HCT116 (cell line): ENCODE measurements around the gene SEMA5A. TPM values are rescaled to one million over a fixed set of nuclear protein-coding genes. Genes with fewer than 3 reads are reported as not detected.

ENCODE experiments used
- ATAC-seq: fragments of 200-7000 bp; cut with Tn5 transposase; 2 replicates; pipeline ENCODE4 v1.9.1; 2020; ENCODE audit warnings: mild to moderate bottlenecking, moderate library complexity
- BruUV-seq: library from RNA; stranded (reverse); fragments of 400-500 nt; replicated peaks from 2 replicates; lab custom pipeline; 2021; lab: Mats Ljungman, UMichigan
- CTCF ChIA-PET: fragments of 300-600 bp; sonication (Branson Sonifier 250); formaldehyde crosslinking; loops from one replicate; lab custom pipeline; 2021; ENCODE audit warnings: antibody characterized with exemption; lab: Charles Lee
- POLR2A ChIA-PET: fragments of 300-600, 350-600 bp; sonication (Branson Sonifier 250); formaldehyde crosslinking; loops from one replicate; lab custom pipeline; 2021; ENCODE audit warnings: antibody characterized with exemption; lab: Charles Lee
- RAD21 ChIA-PET, 2 experiments: fragments of 300-600 bp; sonication (Branson Sonifier 250); formaldehyde crosslinking; loops; one replicate each; lab custom pipeline; 2023; ENCODE audit warnings: low total read pairs in 2 of 2; ENCODE audit not compliant: uncharacterized antibody in 2 of 2, unreplicated experiment in 2 of 2, low non-redundant PET in 1 of 2; lab: Charles Lee
- DNase-seq: peaks from one replicate; pipeline ENCODE4 v3.0.0-alpha.2; 2010; ENCODE audit warnings: low read depth, low spot score
- H2AFZ ChIP-seq: fragments of 200-600 bp; shearing (Covaris generic), sonication (generic); 2 replicates; pipeline ENCODE4 v1.6.1; 2017; ENCODE audit warnings: low read depth, mixed run types, mixed read lengths, antibody characterized with exemption, low read length; ENCODE audit not compliant: poor library complexity, severe bottlenecking
- H3K27ac ChIP-seq: 2 replicates; pipeline ENCODE4 v1.5.1; 2012; ENCODE audit warnings: low read depth, low read length
- H3K27me3 ChIP-seq: fragments of 200-600 bp; sonication (generic); 2 replicates; pipeline ENCODE4 v1.6.1; 2016; ENCODE audit warnings: mixed run types, low read length, mixed read lengths; ENCODE audit not compliant: insufficient read depth
- H3K36me3 ChIP-seq, 2 experiments: fragments of 200-500 bp in 1 of 2; fragments of 200-600 bp in 1 of 2; sonication (Bioruptor generic) in 1 of 2; sonication (generic) in 1 of 2; 2 replicates each; pipeline versions ENCODE4 v1.5.1 to v1.6.1; 2014 to 2016; ENCODE audit warnings: low read length in 2 of 2, inconsistent platforms in 1 of 2, mixed read lengths in 1 of 2, mixed run types in 1 of 2; ENCODE audit not compliant: insufficient read depth in 2 of 2, control insufficient read depth in 1 of 2
- H3K4me1 ChIP-seq, 2 experiments: fragments of 200-600 bp in 1 of 2; sonication (generic) in 1 of 2; 2 replicates each; pipeline versions ENCODE4 v1.5.1 to v1.6.1; 2012 to 2017; ENCODE audit warnings: low read length in 2 of 2, inconsistent platforms in 1 of 2, mild to moderate bottlenecking in 1 of 2, mixed read lengths in 1 of 2, mixed run types in 1 of 2, moderate library complexity in 1 of 2; ENCODE audit not compliant: insufficient read depth in 2 of 2, control insufficient read depth in 1 of 2
- H3K4me2 ChIP-seq: fragments of 200-600 bp; sonication (generic); 2 replicates; pipeline ENCODE4 v1.6.1; 2017; ENCODE audit warnings: mixed run types, low read length, mixed read lengths
- H3K4me3 ChIP-seq, 2 experiments: fragments of 200-600 bp in 1 of 2; sonication (generic) in 1 of 2; replicated peaks in 1 of 2; 2 replicates each; pipeline ENCODE4 v1.5.1; 2011 to 2016; ENCODE audit warnings: low read length in 2 of 2, control low read depth in 1 of 2, low read depth in 1 of 2, mild to moderate bottlenecking in 1 of 2, mixed read lengths in 1 of 2, mixed run types in 1 of 2
- H3K79me2 ChIP-seq: fragments of 200-600 bp; sonication (generic); 2 replicates; pipeline ENCODE4 v1.6.1; 2017; ENCODE audit warnings: mild to moderate bottlenecking, mixed run types, low read length, moderate library complexity, mixed read lengths; ENCODE audit not compliant: insufficient read depth
- H3K9ac ChIP-seq: fragments of 200-600 bp; sonication (generic); 2 replicates; pipeline ENCODE4 v1.6.1; 2016; ENCODE audit warnings: low read length, mixed read lengths
- H3K9me2 ChIP-seq: fragments of 200-600 bp; sonication (generic), shearing (Covaris generic); 2 replicates; pipeline ENCODE4 v1.6.1; 2017; ENCODE audit warnings: mixed run types, mild to moderate bottlenecking, moderate library complexity; ENCODE audit not compliant: insufficient read depth
- H3K9me3 ChIP-seq, 2 experiments: fragments of 200-500 bp in 1 of 2; fragments of 200-600 bp in 1 of 2; sonication (Bioruptor generic) in 1 of 2; sonication (generic) in 1 of 2; 2 replicates each; pipeline ENCODE4 v1.6.1; 2014 to 2017; ENCODE audit warnings: low read length in 2 of 2, mixed read lengths in 2 of 2, inconsistent platforms in 1 of 2, low read depth in 1 of 2, mild to moderate bottlenecking in 1 of 2, mixed run types in 1 of 2, moderate library complexity in 1 of 2; ENCODE audit not compliant: control insufficient read depth in 1 of 2, insufficient read depth in 1 of 2
- H4K20me1 ChIP-seq: fragments of 200-600 bp; sonication (generic), shearing (Covaris generic); 2 replicates; pipeline ENCODE4 v1.6.1; 2017; ENCODE audit warnings: mixed run types, mild to moderate bottlenecking, moderate library complexity; ENCODE audit not compliant: insufficient read depth
- CBX3 ChIP-seq: IDR thresholded peaks from 2 replicates; pipeline ENCODE4 v1.6.1; 2012; ENCODE audit warnings: low read depth
- CEBPB ChIP-seq: IDR thresholded peaks from 2 replicates; pipeline ENCODE4 v1.6.1; 2012; ENCODE audit warnings: low read depth
- EGR1 ChIP-seq: IDR thresholded peaks from 2 replicates; pipeline ENCODE4 v1.6.1; 2012; ENCODE audit warnings: low read depth
- ELF1 ChIP-seq: IDR thresholded peaks from 2 replicates; pipeline ENCODE4 v1.6.1; 2012; ENCODE audit warnings: low read depth, borderline replicate concordance
- EZH2 ChIP-seq: fragments of 200-600 bp; sonication (generic); IDR thresholded peaks from 2 replicates; pipeline ENCODE4 v1.6.1; 2017; ENCODE audit warnings: antibody characterized with exemption, mixed run types
- EZH2phosphoT487 ChIP-seq: fragments of 200-600 bp; IDR thresholded peaks from 2 replicates; pipeline ENCODE4 v1.6.1; 2018; ENCODE audit warnings: antibody characterized with exemption, borderline replicate concordance
- JUND ChIP-seq: IDR thresholded peaks from 2 replicates; pipeline ENCODE4 v1.6.1; 2012
- POLR2A ChIP-seq: IDR thresholded peaks from 2 replicates; pipeline ENCODE4 v1.7.0; 2011; ENCODE audit warnings: borderline replicate concordance; ENCODE audit not compliant: insufficient read depth, insufficient read length; ENCODE audit errors: extremely low read depth
- POLR2AphosphoS5 ChIP-seq: IDR thresholded peaks from 2 replicates; pipeline ENCODE4 v1.6.1; 2011; ENCODE audit warnings: mild to moderate bottlenecking, low read depth, low read length, moderate library complexity
- SIN3A ChIP-seq: IDR thresholded peaks from 2 replicates; pipeline ENCODE4 v1.6.1; 2012; ENCODE audit warnings: low read depth
- SP1 ChIP-seq: IDR thresholded peaks from 2 replicates; pipeline ENCODE4 v1.6.1; 2012; ENCODE audit warnings: low read depth
- SRF ChIP-seq: IDR thresholded peaks from 2 replicates; pipeline ENCODE4 v1.6.1; 2012; ENCODE audit warnings: low read depth
- TCF7L2 ChIP-seq: IDR thresholded peaks from 2 replicates; pipeline ENCODE4 v1.7.0; 2011; ENCODE audit warnings: borderline replicate concordance, inconsistent platforms; ENCODE audit not compliant: insufficient read depth, insufficient read length; ENCODE audit errors: extremely low read depth
- ZFX ChIP-seq: fragments of 450-650 bp; IDR thresholded peaks from 2 replicates; pipeline ENCODE4 v1.6.1; 2017
- ZNF274 ChIP-seq: fragments of 200-500 bp; sonication (Bioruptor generic); IDR thresholded peaks from 2 replicates; pipeline ENCODE4 v1.6.1; 2014; ENCODE audit warnings: mild to moderate bottlenecking, low read depth, low read length, inconsistent platforms
- intact Hi-C: fragments of 100-400 bp; cut with micrococcal nuclease; formaldehyde crosslinking; loops from 2 replicates; pipeline ENCODE4 v1.10.0; 2022
- total RNA-seq: library from RNA; stranded (reverse); gene quantifications from one replicate; pipeline ENCODE4 v1.2.1, GENCODE V29; 2021; ENCODE audit not compliant: unreplicated experiment
- TF ChIP-seq, protein P1 (sequence below): IDR thresholded peaks from 2 replicates; pipeline ENCODE4 v1.6.1; 2012; ENCODE audit warnings: low read depth
- TF ChIP-seq, protein P2 (sequence below), 3 experiments: fragments of 200-600 bp in 1 of 3; sonication (generic) in 1 of 3; IDR thresholded peaks in 2 of 3; conservative IDR thresholded peaks in 1 of 3; 2 replicates each; pipeline ENCODE4 v1.5.1; 2012 to 2017; ENCODE audit warnings: low read depth in 2 of 3, low read length in 2 of 3, antibody characterized with exemption in 1 of 3, borderline replicate concordance in 1 of 3, control low read depth in 1 of 3, mild to moderate bottlenecking in 1 of 3, mixed read lengths in 1 of 3, mixed run types in 1 of 3, moderate library complexity in 1 of 3; ENCODE audit not compliant: insufficient read depth in 1 of 3
- TF ChIP-seq, protein P3 (sequence below): IDR thresholded peaks from 2 replicates; pipeline ENCODE4 v1.6.1; 2012
- TF ChIP-seq, protein P4 (sequence below): IDR thresholded peaks from 2 replicates; pipeline ENCODE4 v1.6.1; 2011; ENCODE audit warnings: mild to moderate bottlenecking, low read length, moderate library complexity; ENCODE audit not compliant: insufficient replicate concordance; ENCODE audit errors: extremely low read depth

The SEMA5A gene
- total RNA-seq, 1 experiment from 2014 or later, result 0.02 TPM

DNA sequence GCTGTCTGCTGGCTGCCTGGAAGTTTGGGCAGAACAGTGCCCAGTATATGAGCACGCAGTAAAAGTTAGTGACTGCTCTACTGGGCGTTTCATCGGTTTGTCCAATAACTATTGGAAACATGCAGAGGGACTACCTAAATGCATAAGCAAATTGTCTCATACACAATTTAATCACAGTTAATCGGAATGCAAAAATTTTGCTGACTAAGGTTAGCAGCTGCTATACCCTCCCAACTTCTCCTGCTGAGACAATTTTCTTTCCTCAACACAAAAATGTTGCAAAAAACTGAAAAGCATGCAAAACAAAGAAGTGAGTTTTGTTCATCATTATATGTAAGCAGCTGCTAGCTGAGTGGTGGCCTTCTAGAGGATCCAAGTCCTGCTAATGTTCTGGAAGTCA, 327.5 kb downstream of the SEMA5A start (continued):
- no peak for TF ChIP-seq TCF7L2
- no peak for TF ChIP-seq CBX3
- no peak for TF ChIP-seq EZH2

DNA sequence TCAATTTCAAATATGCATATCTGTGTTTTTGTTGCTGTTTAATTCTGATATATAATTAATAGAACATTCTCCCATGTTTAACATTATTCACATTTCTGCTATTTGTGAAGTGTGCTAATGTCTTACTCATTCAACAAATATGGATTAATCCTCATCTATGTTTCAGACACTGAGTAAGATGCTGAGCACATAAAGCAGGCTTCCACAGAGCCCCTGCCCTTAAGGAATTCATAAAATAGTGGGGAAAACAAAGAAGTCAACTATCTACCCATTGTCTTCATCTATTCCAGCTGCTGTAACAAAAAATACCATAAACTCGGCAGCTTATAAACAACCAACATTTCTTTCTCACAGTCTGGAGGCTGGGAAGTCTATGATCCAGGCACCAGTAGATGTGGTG, 333.3 kb downstream of the SEMA5A start:
- H3K27ac ChIP-seq, result no peak overlapping the region
- H4K20me1 ChIP-seq, result no peaks in the 10 kb centered on the region
- H3K79me2 ChIP-seq, result no peaks in the 10 kb centered on the region
- H3K9me3 ChIP-seq, result peaks cover 0 to 20% of the 10 kb centered on the region in 2 experiments; a peak in 2 of 4 replicates
- H3K27me3 ChIP-seq, result no peaks in the 10 kb centered on the region
- ChIA-PET RAD21 (no interaction called here), POLR2A (no interaction called here), CTCF (no interaction called here)
- no peak overlapping the region for H3K4me2 ChIP-seq
- DNase-seq (no peak), ATAC-seq (no peak)
- TF ChIP-seq, protein P1, sequence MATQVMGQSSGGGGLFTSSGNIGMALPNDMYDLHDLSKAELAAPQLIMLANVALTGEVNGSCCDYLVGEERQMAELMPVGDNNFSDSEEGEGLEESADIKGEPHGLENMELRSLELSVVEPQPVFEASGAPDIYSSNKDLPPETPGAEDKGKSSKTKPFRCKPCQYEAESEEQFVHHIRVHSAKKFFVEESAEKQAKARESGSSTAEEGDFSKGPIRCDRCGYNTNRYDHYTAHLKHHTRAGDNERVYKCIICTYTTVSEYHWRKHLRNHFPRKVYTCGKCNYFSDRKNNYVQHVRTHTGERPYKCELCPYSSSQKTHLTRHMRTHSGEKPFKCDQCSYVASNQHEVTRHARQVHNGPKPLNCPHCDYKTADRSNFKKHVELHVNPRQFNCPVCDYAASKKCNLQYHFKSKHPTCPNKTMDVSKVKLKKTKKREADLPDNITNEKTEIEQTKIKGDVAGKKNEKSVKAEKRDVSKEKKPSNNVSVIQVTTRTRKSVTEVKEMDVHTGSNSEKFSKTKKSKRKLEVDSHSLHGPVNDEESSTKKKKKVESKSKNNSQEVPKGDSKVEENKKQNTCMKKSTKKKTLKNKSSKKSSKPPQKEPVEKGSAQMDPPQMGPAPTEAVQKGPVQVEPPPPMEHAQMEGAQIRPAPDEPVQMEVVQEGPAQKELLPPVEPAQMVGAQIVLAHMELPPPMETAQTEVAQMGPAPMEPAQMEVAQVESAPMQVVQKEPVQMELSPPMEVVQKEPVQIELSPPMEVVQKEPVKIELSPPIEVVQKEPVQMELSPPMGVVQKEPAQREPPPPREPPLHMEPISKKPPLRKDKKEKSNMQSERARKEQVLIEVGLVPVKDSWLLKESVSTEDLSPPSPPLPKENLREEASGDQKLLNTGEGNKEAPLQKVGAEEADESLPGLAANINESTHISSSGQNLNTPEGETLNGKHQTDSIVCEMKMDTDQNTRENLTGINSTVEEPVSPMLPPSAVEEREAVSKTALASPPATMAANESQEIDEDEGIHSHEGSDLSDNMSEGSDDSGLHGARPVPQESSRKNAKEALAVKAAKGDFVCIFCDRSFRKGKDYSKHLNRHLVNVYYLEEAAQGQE, result no peak
- TF ChIP-seq, protein P2, sequence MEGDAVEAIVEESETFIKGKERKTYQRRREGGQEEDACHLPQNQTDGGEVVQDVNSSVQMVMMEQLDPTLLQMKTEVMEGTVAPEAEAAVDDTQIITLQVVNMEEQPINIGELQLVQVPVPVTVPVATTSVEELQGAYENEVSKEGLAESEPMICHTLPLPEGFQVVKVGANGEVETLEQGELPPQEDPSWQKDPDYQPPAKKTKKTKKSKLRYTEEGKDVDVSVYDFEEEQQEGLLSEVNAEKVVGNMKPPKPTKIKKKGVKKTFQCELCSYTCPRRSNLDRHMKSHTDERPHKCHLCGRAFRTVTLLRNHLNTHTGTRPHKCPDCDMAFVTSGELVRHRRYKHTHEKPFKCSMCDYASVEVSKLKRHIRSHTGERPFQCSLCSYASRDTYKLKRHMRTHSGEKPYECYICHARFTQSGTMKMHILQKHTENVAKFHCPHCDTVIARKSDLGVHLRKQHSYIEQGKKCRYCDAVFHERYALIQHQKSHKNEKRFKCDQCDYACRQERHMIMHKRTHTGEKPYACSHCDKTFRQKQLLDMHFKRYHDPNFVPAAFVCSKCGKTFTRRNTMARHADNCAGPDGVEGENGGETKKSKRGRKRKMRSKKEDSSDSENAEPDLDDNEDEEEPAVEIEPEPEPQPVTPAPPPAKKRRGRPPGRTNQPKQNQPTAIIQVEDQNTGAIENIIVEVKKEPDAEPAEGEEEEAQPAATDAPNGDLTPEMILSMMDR (IDR thresholded peaks at IDR 0.05 in 2 of 3, conservative IDR thresholded peaks at IDR 0.05 in 1 of 3; ENCODE audit: borderline replicate concordance in 1 of 3, insufficient read depth in 1 of 3, low read depth in 2 of 3, low read length in 2 of 3), result no peak
- no peak for TF ChIP-seq SIN3A
- TF ChIP-seq SP1, result no peak
- TF ChIP-seq ZFX, result no peak
- TF ChIP-seq CBX3, result no peak
- TF ChIP-seq EZH2, result no peak
- no peak for TF ChIP-seq ZNF274
- TF ChIP-seq POLR2AphosphoS5, result no peak
- TF ChIP-seq CEBPB, result no peak
- TF ChIP-seq JUND, result no peak
- TF ChIP-seq, protein P3, sequence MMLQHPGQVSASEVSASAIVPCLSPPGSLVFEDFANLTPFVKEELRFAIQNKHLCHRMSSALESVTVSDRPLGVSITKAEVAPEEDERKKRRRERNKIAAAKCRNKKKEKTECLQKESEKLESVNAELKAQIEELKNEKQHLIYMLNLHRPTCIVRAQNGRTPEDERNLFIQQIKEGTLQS, result no peak
- no peak for TF ChIP-seq TCF7L2
- TF ChIP-seq, protein P4, sequence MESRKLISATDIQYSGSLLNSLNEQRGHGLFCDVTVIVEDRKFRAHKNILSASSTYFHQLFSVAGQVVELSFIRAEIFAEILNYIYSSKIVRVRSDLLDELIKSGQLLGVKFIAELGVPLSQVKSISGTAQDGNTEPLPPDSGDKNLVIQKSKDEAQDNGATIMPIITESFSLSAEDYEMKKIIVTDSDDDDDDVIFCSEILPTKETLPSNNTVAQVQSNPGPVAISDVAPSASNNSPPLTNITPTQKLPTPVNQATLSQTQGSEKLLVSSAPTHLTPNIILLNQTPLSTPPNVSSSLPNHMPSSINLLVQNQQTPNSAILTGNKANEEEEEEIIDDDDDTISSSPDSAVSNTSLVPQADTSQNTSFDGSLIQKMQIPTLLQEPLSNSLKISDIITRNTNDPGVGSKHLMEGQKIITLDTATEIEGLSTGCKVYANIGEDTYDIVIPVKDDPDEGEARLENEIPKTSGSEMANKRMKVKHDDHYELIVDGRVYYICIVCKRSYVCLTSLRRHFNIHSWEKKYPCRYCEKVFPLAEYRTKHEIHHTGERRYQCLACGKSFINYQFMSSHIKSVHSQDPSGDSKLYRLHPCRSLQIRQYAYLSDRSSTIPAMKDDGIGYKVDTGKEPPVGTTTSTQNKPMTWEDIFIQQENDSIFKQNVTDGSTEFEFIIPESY, result no peak
- TF ChIP-seq SRF, result no peak
- TF ChIP-seq EGR1, result no peak
- no peak for TF ChIP-seq EZH2phosphoT487
- TF ChIP-seq POLR2A, result no peak
- TF ChIP-seq ELF1, result no peak
- H3K4me1 ChIP-seq, result no peaks in the 10 kb centered on the region
- no peak overlapping the region for H3K4me3 ChIP-seq
- BruUV-seq, result no TSS peak
- intact Hi-C loops, result no loop called here
- H3K36me3 ChIP-seq, result no peaks in the 10 kb centered on the region
- no peak overlapping the region for H3K9ac ChIP-seq
- H2AFZ ChIP-seq, result no peak overlapping the region
- H3K9me2 ChIP-seq, result no peaks in the 10 kb centered on the region
